NCI-H460 (cell line): ENCODE data around the gene SLC1A7. TPM values are rescaled to one million over a fixed set of nuclear protein-coding genes. Genes with fewer than 3 reads are reported as not detected.
A peak's percentile ranks its signal among the peaks of the same experiment; 100 is the strongest.
"Not testable (repeated sequence)": the region's sequence is repeated elsewhere in the genome, so short reads cannot be mapped to it uniquely, and the experiment has no call there.

ENCODE experiments used
- DNase-seq: peaks from one replicate; pipeline ENCODE4 v3.0.0-alpha.2; 2016; ENCODE audit warnings: low read depth; ENCODE audit errors: extremely low read depth
- polyA plus RNA-seq: library from polyadenylated mRNA; depleted of rRNA; stranded (reverse); fragments of >200 nt; gene quantifications from 2 replicates; pipeline ENCODE4 v1.2.3, GENCODE V29; 2014; cell fraction: nucleus; rRNA removed
- total RNA-seq: library from RNA; depleted of rRNA; stranded (reverse); fragments of >200 nt; shearing (Covaris generic); gene quantifications from 2 replicates; pipeline ENCODE4 v1.2.3, GENCODE V29; 2014; rRNA removed

The SLC1A7 gene
- total RNA-seq, result not detected in 2 replicates
- polyA plus RNA-seq, result not detected in 2 replicates

DNA sequence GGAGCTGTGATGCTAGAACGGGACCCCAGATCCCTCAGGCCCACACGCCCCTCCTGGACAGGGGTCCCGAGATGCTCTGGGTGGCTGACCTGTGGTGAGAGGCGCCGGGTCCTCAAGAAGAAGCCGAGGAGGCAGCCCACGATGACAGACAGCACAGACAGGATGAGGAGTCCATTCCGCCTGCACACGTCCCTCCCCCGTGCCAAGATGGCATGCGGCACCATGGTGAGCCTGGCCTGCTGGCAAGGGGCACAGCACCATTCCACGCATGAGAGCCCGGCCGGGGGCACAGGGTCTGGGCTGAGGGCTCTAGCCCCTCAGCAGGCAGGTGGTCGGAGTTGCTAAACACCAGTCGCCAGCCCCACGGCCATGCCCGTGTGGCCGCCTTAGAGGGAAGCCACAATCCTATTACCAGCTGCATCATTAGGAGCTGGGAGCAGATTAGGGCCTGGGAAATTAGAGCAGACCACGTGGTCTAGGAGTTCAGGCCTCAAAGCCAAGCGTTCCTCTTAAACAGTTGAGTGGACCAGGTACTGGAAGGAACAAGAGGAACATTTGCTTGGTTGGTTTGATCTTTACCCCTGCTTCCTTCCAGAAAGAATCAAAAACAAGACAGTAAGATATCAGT lies at the start of gene SLC1A7:
SLC1A7 (minus strand) TSS at position 413 of the 628 bp plus-strand sequence; CDS start at position 224, 189 bp downstream.
- DNase-seq, result no peak

DNA sequence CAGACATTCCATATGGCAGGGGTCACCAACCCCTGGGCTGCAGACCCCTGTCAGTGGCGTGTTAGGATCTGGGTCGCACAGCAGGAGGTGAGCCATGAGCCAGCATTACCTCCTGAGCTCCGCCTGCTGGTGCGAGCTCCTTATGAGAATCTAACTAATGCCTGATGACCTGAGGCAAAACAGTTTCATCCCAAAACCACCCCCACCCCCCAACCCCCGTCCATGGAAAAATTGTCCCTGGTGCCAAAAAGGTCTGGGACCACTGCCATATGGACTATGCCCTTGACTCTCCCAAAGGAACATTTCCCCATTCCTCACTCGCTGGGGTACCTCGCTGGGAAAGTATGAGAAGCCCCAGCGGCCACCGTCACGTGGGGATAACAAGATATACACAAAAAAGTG lies 47.8 kb upstream of the SLC1A7 start:
- no peak for DNase-seq

DNA sequence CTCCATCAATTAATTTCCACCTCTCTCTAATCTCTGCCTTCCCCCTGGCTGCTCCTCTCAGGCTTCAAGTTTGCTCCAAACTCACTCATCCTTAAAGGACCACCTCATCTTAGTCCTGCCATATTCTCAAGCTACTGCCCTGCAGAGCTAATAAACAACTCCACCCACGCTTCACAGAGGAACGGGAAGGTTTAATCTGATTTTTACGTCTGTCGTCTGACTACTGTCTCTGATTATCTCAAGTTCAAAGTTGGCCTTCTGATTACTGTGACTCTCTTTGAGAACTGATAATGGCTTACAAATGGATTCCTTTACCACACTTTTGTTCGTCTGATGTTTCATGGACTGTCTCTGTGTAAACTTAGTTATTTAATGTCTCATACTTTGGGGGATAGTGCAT lies 46.6 kb upstream of the SLC1A7 start:
- DNase-seq, result no peak

DNA sequence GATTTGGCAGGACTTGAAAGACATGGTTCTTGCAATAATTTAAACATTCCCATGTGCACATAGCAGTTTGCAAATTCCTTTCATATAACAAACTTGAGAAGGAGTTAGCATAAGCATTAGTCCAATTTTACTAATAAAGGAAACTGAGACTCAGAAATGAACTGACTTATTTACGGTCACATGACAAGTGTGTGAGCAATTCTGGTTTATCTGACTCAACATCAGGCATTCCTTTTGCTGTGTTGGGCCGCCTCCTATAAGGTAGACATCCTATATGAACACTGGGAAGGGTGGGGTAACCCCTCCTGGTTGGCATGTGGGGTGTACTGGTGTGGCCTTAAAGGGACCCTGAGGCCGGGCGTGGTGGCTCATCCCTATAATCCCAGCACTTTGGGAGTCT lies 45.7 kb upstream of the SLC1A7 start:
- no peak for DNase-seq

DNA sequence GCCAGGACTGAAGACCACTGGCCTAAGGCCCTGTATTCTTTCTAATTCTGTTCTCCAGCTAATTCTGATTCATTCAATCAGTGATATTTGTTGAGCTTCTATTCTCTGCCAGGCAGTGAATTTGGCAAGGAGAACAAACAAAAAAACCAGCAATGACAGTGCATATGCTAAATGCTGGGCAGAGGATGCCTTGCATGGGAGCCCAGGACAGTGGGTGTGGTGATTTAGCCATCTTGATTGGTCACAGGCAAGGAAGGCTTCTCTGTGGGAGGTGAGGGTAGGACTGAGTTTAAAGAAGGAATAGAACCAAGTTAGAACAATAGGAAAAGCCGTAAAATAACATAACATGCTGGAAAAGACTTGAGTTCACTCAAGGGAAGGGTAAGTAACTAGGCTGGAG lies 45.0 kb upstream of the SLC1A7 start:
- no peak for DNase-seq

DNA sequence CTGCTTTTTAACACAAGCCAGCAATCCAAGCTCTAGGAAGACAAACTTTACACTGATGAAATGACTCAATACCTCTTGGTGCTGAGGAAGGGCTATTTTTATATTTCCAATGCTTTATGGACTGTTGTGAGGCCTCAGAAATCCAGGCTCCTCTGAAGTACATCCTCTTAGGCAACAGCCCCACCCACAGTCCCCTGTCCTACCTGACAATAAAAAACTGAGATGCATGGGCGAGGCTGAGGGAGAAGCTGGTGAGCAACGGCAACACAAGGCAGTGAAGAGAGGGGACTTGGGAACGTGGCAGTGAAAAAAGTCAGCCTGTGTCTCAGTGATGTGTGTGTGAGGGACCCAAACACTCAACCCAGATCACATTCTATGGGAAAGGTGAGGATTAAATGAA lies 44.1 kb upstream of the SLC1A7 start:
- DNase-seq, result no peak

DNA sequence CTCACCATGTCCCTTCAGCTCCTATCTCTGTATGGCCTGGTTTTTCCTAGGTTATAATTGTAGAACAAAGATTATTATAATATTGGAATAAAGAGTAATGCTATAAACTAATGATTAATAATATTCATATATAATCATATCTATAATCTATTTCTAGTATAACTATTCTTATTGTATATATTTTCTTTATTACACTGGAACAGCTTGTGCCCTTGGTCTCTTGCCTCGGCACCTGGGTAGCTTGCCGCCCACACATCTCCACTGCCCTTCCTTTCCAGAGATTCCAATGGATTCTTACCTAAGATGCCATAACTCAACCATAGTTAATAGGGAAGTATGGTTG lies 43.5 kb upstream of the SLC1A7 start:
- not testable (repeated sequence) for DNase-seq

DNA sequence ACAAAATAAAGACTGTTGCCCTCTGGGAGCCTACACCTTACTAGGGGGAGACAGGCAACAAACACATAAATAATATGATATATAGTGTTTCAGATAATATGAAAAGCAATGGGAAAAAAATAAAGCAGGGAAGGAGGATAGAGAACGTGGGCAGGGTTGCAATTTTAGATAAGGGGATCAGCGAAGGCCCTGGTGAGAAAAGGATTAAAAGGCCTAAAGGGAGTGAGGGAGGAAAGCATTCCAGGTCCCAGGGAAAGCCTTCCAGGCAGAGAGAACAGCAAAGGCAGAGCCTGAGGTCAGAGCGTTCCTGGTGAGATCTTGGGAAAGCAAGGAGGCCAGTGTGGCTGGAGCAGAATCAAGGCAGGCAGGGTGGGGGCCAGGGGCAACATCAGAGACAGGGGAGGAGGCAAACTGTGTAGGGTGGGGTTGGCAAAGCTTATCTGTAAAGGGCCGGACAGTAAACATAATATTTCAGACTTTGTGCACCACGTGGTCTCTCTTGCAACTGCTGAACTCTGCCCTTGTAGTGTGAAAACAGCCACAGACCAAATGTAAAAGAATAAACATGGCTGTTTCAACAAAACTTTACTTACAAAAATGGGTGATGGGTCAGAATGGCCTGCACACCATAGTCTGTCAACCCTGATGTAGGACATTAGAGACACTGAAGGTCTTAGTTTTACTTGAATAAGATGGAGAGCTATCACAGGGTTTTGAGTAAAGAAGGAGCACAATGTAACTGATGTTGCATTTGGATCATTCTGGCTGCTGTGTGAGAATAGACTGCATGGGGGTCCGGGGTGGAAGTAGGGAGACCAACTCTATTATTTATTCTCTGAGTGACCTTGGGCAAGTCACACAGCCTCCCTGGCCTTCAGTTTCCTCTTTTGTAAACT lies 40.9 kb upstream of the SLC1A7 start:
- DNase-seq, result no peak

DNA sequence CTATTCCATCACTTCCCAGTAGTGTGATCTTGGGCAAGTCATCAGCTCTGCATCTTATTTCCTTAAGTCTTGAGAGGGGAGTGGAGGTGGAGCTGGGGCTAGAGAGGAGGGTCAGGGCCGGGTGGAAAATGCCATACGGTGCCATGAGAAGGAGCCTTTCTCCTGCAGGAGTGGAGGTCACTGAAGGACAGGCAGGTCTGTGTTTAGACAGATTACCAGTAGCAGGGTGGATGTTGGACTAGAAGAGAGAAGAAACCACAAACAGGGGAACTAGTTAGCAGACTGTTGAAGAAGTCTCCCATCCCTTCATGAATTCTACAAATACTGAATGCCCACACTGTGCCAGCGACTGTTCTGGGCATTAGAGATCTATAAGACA lies 40.3 kb upstream of the SLC1A7 start:
- no peak for DNase-seq

DNA sequence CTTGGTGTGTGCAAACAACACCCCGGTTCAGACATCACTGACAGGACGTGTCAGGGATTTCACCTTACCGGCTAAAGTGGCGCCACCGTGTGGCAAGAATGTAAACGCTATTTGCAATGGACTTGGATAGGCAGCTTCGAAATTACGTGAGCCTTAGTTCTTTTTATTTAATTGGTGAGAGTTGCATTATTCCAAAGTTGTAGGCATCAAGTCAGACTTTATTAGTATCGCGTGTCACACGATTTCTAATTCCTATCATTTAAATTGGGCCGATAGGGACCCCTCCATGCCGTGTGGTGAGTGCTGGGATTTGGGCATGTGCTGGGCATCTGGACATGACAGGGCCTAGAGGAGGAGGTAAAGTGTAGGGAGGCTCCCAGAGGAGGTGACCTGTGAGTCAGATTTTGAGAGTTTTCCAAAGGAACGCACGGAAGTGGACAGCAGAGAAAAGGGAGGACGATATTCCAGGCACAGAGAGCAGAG lies 39.7 kb upstream of the SLC1A7 start:
- peak; percentile 64 for DNase-seq

DNA sequence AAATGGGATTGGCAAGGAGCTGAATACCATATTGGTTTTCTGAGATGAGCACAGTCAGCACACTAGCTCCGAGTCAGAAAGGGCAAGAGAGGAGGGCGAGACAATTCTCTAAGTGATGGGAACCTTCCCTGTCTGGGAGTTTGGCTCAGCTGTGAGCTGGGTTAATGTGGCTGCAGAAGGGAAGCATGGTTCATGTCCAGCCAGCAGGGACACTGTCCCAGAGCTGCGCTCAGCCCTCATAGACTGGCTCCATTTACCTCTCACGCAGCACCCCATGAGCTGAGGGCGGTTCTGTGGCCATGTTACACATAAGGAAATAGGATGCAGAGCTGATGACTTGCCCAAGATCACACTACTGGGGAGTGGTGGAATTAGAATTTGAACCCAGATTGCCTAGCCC lies 38.5 kb upstream of the SLC1A7 start:
- no peak for DNase-seq

DNA sequence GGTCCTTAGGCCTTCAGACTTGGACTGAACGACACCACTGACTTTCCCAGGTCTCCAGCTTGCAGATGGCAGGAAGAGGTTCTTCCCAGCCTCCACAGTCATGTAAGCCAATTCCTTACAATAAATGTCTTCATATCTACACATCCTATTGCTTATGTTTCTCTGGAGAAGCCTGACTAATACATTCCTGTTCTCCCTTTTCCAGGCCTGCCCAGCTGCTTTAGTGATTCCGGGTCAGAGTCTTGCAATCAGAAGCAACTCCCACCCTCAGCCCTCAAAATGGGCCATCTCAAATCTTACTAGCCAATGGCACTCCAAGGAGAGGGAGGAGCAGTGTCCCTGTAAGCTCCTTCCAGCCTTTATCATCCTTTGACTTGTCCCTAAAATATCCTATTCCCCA lies 37.8 kb upstream of the SLC1A7 start:
- no peak for DNase-seq

DNA sequence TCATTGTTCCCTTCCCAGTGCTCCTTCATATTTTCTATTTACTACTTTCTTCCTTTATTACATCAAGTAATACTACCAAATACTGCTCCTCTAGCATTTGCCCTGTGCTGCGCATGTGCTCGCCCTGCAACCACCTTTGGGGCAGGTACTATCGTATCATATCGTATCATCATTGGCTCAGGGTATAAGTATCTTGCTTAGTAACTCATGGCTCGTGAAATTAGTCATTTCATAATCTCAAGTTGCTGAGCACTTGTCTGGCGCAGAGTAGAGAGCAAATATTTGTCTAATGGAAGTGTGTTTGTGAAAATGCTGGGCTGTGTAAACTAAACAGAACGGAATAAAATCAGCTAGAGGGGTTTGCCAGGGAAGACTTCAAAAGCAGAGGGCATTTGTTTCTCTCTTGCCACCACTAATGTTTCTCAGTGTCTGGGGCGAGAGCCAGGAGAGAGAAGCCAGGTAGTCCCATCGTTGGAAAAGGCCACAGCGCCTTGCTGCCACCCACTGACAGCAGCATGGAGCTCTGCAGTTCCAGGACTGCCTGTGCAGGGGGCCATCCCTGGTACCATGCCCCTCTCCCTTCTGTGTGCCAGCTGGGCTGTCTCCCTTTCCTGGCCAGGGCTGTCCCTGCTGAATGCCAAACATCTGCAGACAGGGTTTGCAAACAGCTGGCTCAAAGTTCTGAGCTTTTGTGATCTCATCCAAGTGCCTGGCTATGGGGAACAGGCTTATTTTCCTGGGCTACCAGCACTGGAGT lies 34.2 kb upstream of the SLC1A7 start:
- DNase-seq, result no peak

DNA sequence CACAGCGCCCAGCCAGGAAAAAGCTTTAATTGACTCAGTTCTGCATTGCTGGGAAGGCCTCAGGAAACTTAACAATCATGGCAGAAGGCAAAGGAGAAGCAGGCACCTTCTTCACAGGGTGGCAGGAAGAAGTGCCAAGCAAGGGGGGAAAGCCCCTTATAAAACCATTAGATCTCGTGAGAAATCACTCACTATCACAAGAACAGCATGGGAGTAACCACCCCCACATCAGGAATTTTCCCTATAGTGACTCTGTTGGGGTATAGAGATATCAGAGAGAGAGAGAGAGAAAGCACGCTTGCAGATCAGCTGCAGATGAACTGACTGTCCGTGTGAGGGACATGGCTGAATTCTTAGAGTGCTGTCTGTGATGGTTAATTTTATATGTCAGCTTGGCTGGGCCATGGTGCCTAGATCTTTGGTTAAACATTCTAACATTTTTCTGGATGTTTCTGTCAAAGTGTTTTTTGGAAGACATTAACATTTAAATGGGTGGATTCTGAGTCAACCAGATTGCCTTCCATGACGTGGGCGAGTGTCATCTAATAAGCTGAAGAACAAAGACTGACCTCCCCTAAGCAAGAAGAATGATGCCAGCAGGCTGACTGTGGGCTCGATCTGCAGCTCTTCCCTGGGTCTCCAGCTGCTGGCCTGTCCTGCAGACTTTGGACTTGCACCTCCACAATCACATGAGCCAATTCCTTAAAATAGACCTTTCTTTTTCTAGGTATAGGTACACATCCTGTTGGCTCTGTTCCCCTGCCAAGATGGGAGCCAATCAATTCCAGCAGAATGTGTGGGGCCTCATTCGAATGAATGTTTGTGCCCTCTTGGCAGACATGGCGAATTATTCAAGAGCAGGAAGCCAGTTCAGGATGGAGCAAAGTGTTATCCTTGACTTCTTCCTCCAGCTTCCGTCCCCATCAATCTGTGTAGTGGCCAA lies 32.8 kb upstream of the SLC1A7 start:
- no peak for DNase-seq

DNA sequence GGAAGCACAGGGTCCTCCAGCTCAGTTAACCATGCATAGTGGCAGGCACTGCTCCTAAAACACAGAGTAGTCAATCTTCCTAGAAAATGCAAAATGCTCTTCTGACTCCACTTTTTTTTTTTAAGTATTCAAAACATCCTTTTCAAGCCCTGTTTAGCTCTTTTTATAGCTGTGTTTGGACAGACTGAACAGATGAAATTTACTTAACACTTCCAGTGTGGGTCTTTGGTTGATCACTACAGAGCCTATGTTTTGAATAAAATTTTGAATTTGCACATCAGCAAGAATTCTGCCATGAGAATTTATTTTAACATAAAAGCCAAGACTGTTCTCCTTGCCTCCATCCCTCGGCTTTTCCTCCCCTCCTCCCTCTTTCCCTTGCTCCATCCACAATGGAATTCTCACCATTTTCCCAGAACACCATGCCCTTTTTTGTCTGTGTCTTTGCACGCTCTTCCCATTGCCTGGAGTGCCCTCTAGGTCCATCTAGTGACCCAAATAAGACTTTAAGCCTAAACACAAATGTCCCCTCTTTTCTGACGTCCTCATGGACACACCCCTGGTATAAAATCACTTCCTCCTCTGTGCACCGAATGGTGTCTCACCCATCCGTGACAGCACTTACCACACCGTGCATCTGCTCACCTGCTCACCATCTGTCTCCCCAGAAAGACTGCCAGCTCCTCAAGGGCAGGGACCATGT lies 30.1 kb upstream of the SLC1A7 start:
- no peak for DNase-seq

DNA sequence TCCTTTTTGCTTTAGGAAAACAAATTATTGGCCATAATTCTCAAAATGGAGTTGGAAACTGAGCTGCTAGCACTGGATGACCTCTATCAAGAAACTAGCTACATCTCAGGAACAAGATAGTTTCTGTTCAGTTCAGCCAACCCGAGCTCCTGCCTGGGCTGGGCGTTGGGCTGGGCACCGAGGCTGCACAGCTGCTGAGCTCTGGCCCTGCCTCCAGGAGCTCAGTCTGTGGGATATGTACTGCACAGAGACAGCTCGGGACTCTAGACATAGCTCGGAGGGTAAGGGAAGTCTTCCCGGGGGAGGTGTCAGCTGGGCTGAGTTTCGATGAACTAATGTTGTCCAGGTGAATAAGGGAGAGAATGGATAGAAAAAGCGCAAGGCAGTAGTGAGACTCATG lies 24.5 kb upstream of the SLC1A7 start:
- no peak for DNase-seq

DNA sequence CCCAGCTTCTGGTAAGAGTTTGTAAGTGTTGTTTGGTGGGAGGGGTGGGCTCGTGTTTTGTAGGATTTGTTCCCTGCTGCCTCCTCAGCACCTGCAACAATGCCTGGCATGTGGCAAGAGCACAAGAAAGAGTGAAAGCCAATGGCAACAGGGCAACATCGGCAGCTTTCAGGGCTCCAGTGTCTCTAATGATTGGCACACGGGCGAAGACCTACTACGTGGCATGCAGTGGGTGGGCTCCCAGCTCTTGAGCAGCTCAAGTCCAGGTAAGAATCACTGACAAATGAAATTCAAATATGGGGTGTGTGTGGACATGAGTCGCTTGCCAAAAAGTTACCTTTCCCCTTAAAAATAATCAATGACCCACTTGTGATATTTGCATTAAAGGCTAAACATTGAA lies 23.9 kb upstream of the SLC1A7 start:
- DNase-seq, result no peak

DNA sequence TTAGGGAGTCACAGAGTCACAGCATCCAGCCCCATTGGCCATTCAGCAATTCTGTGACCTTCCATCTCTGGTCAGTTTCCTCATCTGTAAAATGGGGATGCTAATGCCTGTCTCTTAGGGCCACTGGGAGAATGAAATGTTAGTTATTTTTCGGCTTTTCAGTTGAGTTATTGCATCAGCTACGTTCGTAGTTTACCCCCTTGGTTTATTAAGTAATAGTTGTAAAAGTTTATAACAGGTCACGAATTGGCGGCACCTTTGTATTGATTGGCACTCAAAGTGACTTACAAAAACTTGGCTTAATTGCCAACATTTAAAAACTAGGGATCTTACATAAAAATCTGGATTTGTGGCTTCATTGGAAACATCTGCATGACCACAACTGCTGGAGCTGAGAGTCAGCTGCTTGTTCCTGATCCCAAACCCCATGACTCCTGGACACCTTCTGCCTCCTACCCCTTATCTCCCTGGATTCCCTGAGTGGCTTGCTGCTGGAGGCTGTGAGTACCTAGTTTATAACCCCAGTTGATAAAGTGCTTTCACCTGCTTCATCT lies 23.0 kb upstream of the SLC1A7 start:
- no peak for DNase-seq

DNA sequence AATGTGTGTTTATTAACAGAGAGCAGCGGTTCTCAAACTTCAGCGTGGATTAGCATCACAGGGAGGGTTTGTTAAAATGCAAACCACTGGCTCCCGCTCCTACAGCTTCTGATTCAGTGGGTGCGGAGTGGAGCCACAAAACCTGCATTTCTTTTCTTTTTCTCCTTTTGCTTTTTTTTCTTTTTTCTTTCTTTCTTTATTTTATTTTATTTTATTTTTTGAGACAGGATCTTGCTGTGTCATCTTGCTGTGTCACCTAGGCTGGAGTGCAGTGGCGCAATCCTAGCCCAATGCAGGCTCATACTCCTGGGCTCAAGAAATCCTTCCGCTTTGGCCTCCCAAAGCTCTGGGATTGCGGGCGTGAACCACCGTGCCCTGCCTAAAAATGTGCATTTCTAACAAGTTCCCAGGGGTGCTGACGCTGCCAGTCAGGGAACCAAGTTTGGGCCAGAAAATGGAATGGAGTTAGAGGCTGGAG lies 20.9 kb upstream of the SLC1A7 start:
- peak; percentile 14 for DNase-seq
